CD4-positive, CD25-positive, alpha-beta regulatory T cell (primary cell): ENCODE measurements around the gene SERPINE2. TPM values are rescaled to one million over a fixed set of nuclear protein-coding genes. Genes with fewer than 3 reads are reported as not detected.

Source experiments
- ATAC-seq, 2 donors: fragments of 150-1000 bp; cut with Tn5 transposase; one replicate each; pipeline ENCODE4 v1.10.0; 2021; ENCODE audit warnings: low read depth in 2 of 2, moderate number of reproducible peaks in 2 of 2, moderate library complexity in 1 of 2
- DNase-seq, 3 donors: peaks; one replicate each; pipeline versions ENCODE4 v3.0.0 to v3.0.0-alpha.2; 2012 to 2022; ENCODE audit warnings: mixed read lengths in 1 of 3
- H3K27ac ChIP-seq: one replicate; pipeline ENCODE4 v1.7.0; 2013; ENCODE audit warnings: mild to moderate bottlenecking, low read length; ENCODE audit not compliant: insufficient read depth, poor library complexity, severe bottlenecking
- H3K27me3 ChIP-seq: one replicate; pipeline ENCODE4 v1.7.0; 2013; ENCODE audit warnings: low read length; ENCODE audit not compliant: control insufficient read depth, insufficient read depth
- H3K36me3 ChIP-seq: one replicate; pipeline ENCODE4 v1.7.0; 2013; ENCODE audit warnings: mild to moderate bottlenecking, low read length, moderate library complexity; ENCODE audit not compliant: control insufficient read depth, insufficient read depth
- H3K4me1 ChIP-seq: 2 replicates; pipeline ENCODE4 v1.7.0; 2013; ENCODE audit warnings: mild to moderate bottlenecking, low read length; ENCODE audit not compliant: insufficient read depth, control insufficient read depth, poor library complexity, severe bottlenecking
- H3K4me3 ChIP-seq: one replicate; pipeline ENCODE4 v1.7.0; 2013; ENCODE audit warnings: low read depth, mild to moderate bottlenecking, low read length, moderate library complexity
- H3K9me3 ChIP-seq, 2 experiments: 1 replicate in 1 of 2; 2 replicates in 1 of 2; pipeline ENCODE4 v1.7.0; 2013; ENCODE audit warnings: low read length in 2 of 2, mild to moderate bottlenecking in 1 of 2, moderate library complexity in 1 of 2; ENCODE audit not compliant: control insufficient read depth in 2 of 2
- H3K27ac Mint-ChIP-seq, 3 donors: one replicate each; pipeline ENCODE4 v1.8.0; 2020 to 2022; ENCODE audit warnings: mild to moderate bottlenecking in 3 of 3, mixed read lengths in 3 of 3, moderate library complexity in 2 of 3
- H3K27me3 Mint-ChIP-seq: one replicate; pipeline ENCODE4 v1.8.0; 2022; ENCODE audit warnings: mild to moderate bottlenecking, mixed read lengths
- H3K36me3 Mint-ChIP-seq: one replicate; pipeline ENCODE4 v1.8.0; 2020; ENCODE audit warnings: mixed read lengths
- H3K4me1 Mint-ChIP-seq, 4 donors: one replicate each; pipeline ENCODE4 v1.8.0; 2020 to 2022; ENCODE audit warnings: mixed read lengths in 4 of 4, mild to moderate bottlenecking in 1 of 4
- H3K4me3 Mint-ChIP-seq, 4 donors: one replicate each; pipeline ENCODE4 v1.8.0; 2020 to 2022; ENCODE audit warnings: mild to moderate bottlenecking in 4 of 4, mixed read lengths in 4 of 4, moderate library complexity in 3 of 4
- H3K9me3 Mint-ChIP-seq, 7 donors: one replicate each; pipeline ENCODE4 v1.8.0; 2020 to 2022; ENCODE audit warnings: mixed read lengths in 7 of 7, mild to moderate bottlenecking in 3 of 7, moderate library complexity in 2 of 7
- polyA plus RNA-seq, 4 donors: library from polyadenylated mRNA; unstranded; fragments of 300-500 nt; fragmentation: Illumina TruSeq; gene quantifications; one replicate each; pipeline ENCODE4 v1.2.3, GENCODE V29; 2021
- total RNA-seq: library from RNA; stranded (reverse); gene quantifications from one replicate; pipeline ENCODE4 v1.2.3, GENCODE V29; 2022

The SERPINE2 gene, protein sequence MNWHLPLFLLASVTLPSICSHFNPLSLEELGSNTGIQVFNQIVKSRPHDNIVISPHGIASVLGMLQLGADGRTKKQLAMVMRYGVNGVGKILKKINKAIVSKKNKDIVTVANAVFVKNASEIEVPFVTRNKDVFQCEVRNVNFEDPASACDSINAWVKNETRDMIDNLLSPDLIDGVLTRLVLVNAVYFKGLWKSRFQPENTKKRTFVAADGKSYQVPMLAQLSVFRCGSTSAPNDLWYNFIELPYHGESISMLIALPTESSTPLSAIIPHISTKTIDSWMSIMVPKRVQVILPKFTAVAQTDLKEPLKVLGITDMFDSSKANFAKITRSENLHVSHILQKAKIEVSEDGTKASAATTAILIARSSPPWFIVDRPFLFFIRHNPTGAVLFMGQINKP
- total RNA-seq: 1.5 TPM
- 1 to 10 TPM in 3 of 4 donors, under 1 TPM in 1; 0.85 to 1.8 (median 1.5) TPM for polyA plus RNA-seq

- H3K4me3 ChIP-seq: peak within 1 kb of the TSS; percentile 82
- peaks cover 80% of the 10 kb centered on the region for H3K27me3 Mint-ChIP-seq
These were observed at the start of gene SERPINE2 for GRCh38 chr2:224039080-224039769. TSS of gene SERPINE2 (minus strand) at chr2:224039286. CDS start at chr2:224001900, 37,386 bp downstream.

GRCh38 chr2:224086226-224086914, 47.3 kb upstream of the SERPINE2 start:
- H3K27ac Mint-ChIP-seq: no peak overlapping the region
- peaks cover 0 to 1% (median 0%) of the 10 kb centered on the region in 7 donors for H3K9me3 Mint-ChIP-seq
- H3K4me1 Mint-ChIP-seq: no peaks in the 10 kb centered on the region
- H3K36me3 Mint-ChIP-seq: no peaks in the 10 kb centered on the region
- no peak for ATAC-seq
- H3K4me3 Mint-ChIP-seq: no peak overlapping the region
- H3K27me3 Mint-ChIP-seq: peaks cover 5% of the 10 kb centered on the region
- no peaks in the 10 kb centered on the region for H3K27me3 ChIP-seq
- no peaks in the 10 kb centered on the region for H3K4me1 ChIP-seq
- DNase-seq: no peak
- H3K36me3 ChIP-seq: no peaks in the 10 kb centered on the region
- H3K4me3 ChIP-seq: no peak overlapping the region
- no peaks in the 10 kb centered on the region for H3K9me3 ChIP-seq
- H3K27ac ChIP-seq: no peak overlapping the region

More at GRCh38 chr2:224039080-224039769, at the start of gene SERPINE2:
- Histone ChIP-seq H3K4me1 (peaks cover 12% of the 10 kb centered on the region), H3K27ac (no peak within 1 kb of the TSS), H3K27me3 (peaks cover 40% of the 10 kb centered on the region), H3K9me3 (no peaks in the 10 kb centered on the region), H3K36me3 (no peaks in the 10 kb centered on the region)
- Mint-ChIP-seq H3K4me3 (peak within 1 kb of the TSS; percentile 88 to 90 (median 88)), H3K36me3 (no peaks in the 10 kb centered on the region), H3K4me1 (peaks cover 0 to 31% (median 15%) of the 10 kb centered on the region in 4 donors), H3K27ac (no peak within 1 kb of the TSS), H3K9me3 (peaks cover 0 to 6% (median 0%) of the 10 kb centered on the region in 7 donors)
- DNase-seq: peak in 2 of 3 donors; percentile 13 to 65
- ATAC-seq: peak; percentile 48 to 51

- no peaks in the 10 kb centered on the region for H3K36me3 ChIP-seq
- no peak overlapping the region for H3K27ac ChIP-seq
- H3K4me1 Mint-ChIP-seq: no peaks in the 10 kb centered on the region
- DNase-seq: no peak
- ATAC-seq: no peak
- H3K4me3 Mint-ChIP-seq: no peak overlapping the region
- H3K27me3 ChIP-seq: no peaks in the 10 kb centered on the region
- no peak overlapping the region for H3K27ac Mint-ChIP-seq
- H3K4me3 ChIP-seq: no peak overlapping the region
- no peaks in the 10 kb centered on the region for H3K9me3 ChIP-seq
- H3K9me3 Mint-ChIP-seq: peaks cover 0 to 1% (median 0%) of the 10 kb centered on the region in 7 donors
- H3K4me1 ChIP-seq: no peaks in the 10 kb centered on the region
- H3K27me3 Mint-ChIP-seq: peaks cover 5% of the 10 kb centered on the region
- H3K36me3 Mint-ChIP-seq: no peaks in the 10 kb centered on the region
These were observed 46.7 kb upstream of the SERPINE2 start for GRCh38 chr2:224085811-224086210.

DNA sequence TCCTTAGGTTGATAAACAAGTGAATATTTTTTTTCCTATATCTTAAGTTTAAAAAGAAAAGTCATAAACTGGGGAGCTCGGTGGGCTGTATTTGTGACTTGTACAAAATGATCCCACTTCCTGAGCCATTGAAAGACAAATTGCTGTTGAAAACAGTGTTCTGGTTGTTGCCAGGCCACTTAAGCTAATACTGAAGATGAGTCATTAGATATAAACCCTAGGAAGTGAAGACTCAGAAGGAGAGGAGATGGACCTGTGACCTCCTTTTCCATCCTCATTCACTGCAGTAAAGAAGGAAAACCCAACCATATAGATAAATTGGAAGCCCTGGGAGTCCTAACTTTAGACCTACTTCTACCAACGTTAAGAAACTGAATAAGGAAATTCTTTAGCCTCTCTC, 46.2 kb upstream of the SERPINE2 start:
- DNase-seq (no peak), ATAC-seq (no peak)
- H3K4me1 ChIP-seq: no peaks in the 10 kb centered on the region
- Mint-ChIP-seq H3K27me3 (peaks cover 5% of the 10 kb centered on the region), H3K9me3 (peaks cover 0 to 1% (median 0%) of the 10 kb centered on the region in 7 donors), H3K27ac (no peak overlapping the region), H3K36me3 (no peaks in the 10 kb centered on the region), H3K4me1 (no peaks in the 10 kb centered on the region), H3K4me3 (no peak overlapping the region)
- no peaks in the 10 kb centered on the region for H3K36me3 ChIP-seq
- H3K27me3 ChIP-seq: no peaks in the 10 kb centered on the region
- H3K4me3 ChIP-seq: no peak overlapping the region
- no peaks in the 10 kb centered on the region for H3K9me3 ChIP-seq
- H3K27ac ChIP-seq: no peak overlapping the region

GRCh38 chr2:224084266-224084892, 45.3 kb upstream of the SERPINE2 start:
- no peaks in the 10 kb centered on the region for H3K27me3 ChIP-seq
- no peaks in the 10 kb centered on the region for H3K9me3 ChIP-seq
- Mint-ChIP-seq H3K36me3 (no peaks in the 10 kb centered on the region), H3K9me3 (peaks cover 0 to 1% (median 0%) of the 10 kb centered on the region in 7 donors), H3K4me1 (no peaks in the 10 kb centered on the region), H3K27ac (no peak overlapping the region), H3K4me3 (no peak overlapping the region), H3K27me3 (peaks cover 5% of the 10 kb centered on the region)
- no peak overlapping the region for H3K27ac ChIP-seq
- no peak overlapping the region for H3K4me3 ChIP-seq
- no peaks in the 10 kb centered on the region for H3K36me3 ChIP-seq
- no peaks in the 10 kb centered on the region for H3K4me1 ChIP-seq
- DNase-seq (no peak), ATAC-seq (no peak)

- Mint-ChIP-seq H3K27ac (no peak overlapping the region), H3K27me3 (peaks cover 5% of the 10 kb centered on the region), H3K4me1 (no peaks in the 10 kb centered on the region), H3K4me3 (no peak overlapping the region), H3K9me3 (peaks cover 0 to 1% (median 0%) of the 10 kb centered on the region in 7 donors), H3K36me3 (no peaks in the 10 kb centered on the region)
- H3K27ac ChIP-seq: no peak overlapping the region
- H3K4me3 ChIP-seq: no peak overlapping the region
- no peaks in the 10 kb centered on the region for H3K27me3 ChIP-seq
- ATAC-seq: no peak
- no peaks in the 10 kb centered on the region for H3K36me3 ChIP-seq
- no peak for DNase-seq
- no peaks in the 10 kb centered on the region for H3K9me3 ChIP-seq
- no peaks in the 10 kb centered on the region for H3K4me1 ChIP-seq
These were observed 44.6 kb upstream of the SERPINE2 start for GRCh38 chr2:224083638-224084037.

DNA sequence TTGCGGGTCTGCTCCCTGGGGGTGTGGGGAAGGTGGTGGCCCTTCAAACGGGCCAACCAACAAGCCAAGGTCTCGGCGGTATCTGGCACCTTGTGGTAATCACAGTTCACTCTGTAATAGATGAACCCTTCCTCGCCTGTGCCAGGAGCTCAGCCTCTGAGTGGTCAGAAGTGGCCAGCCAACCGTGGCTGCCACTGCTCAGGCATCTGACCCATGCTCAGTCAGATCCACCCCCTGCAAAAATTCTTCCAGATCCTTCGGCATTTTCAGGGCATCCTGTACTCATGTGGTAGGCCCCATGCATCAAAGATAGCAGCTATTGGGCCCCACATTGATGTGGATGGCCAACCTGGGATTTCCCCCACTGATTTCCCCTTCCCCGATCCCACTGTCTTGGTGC, 39.6 kb upstream of the SERPINE2 start:
- DNase-seq (no peak), ATAC-seq (no peak)
- Histone ChIP-seq H3K27me3 (no peaks in the 10 kb centered on the region), H3K27ac (no peak overlapping the region), H3K4me1 (no peaks in the 10 kb centered on the region), H3K4me3 (no peak overlapping the region), H3K36me3 (no peaks in the 10 kb centered on the region), H3K9me3 (no peaks in the 10 kb centered on the region)
- Mint-ChIP-seq H3K4me1 (no peaks in the 10 kb centered on the region), H3K36me3 (no peaks in the 10 kb centered on the region), H3K4me3 (no peak overlapping the region), H3K27me3 (no peaks in the 10 kb centered on the region), H3K9me3 (peaks cover 0 to 1% (median 0%) of the 10 kb centered on the region in 7 donors), H3K27ac (no peak overlapping the region)
